Measurements from ENCODE around the gene ABL1.

Gene ABL1

GRCh38 chr9:130896233-130897014, 61.4 kb downstream of the ABL1 start, which contains the start of gene QRFP:
TSS of gene QRFP (minus strand) at chr9:130896812. CDS start at chr9:130893838, 2,974 bp downstream.
- Histone ChIP-seq H3K9ac (ENCODE audit: low read length) (no peak within 1 kb of the TSS), H3K4me3 (ENCODE audit: low read length) (no peak within 1 kb of the TSS), H3K4me1 (ENCODE audit: control insufficient read depth, low read depth, low read length) (no peaks in the 10 kb centered on the region), H3K36me3 (ENCODE audit: control insufficient read depth, low read depth, low read length) (no peaks in the 10 kb centered on the region), H3K27me3 (ENCODE audit: control insufficient read depth, insufficient read depth, low read length) (no peaks in the 10 kb centered on the region), H3K27ac (ENCODE audit: low read length) (no peak within 1 kb of the TSS), H3K9me3 (ENCODE audit: control insufficient read depth, low read depth, low read length) (no peaks in the 10 kb centered on the region)

DNA sequence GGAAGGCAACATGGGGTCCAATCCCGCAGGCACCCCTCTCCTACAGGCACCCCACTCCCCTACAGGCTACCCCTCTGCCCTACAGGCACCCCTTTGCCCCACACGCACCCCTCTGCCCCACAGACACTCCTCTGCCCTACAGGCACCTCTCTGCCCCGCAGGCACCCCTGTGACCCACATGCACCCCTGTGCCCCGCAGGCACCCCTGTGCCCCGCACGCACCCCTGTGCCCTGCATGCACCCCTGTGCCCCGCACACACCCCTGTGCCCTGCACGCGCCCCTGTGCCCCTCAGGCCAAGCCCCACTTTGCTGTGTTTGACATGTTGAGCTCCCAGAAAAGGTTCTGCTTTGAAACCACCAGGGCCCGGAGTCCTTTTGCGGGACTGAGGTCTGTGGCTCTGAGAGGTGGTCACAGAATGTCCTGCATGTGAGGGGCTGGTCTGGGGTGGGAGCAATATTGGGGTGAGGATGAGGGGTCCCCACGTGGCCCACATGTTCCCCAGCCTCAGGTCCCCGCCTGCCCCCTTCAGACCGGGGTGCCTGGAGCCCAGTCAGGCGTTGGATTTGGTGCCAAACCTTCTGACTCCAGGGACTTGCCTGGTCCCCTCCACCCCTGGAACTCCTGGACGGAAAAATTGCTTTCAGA, 62.2 kb downstream of the ABL1 start:
- H3K9ac ChIP-seq (ENCODE audit: low read length): no peak overlapping the region

DNA sequence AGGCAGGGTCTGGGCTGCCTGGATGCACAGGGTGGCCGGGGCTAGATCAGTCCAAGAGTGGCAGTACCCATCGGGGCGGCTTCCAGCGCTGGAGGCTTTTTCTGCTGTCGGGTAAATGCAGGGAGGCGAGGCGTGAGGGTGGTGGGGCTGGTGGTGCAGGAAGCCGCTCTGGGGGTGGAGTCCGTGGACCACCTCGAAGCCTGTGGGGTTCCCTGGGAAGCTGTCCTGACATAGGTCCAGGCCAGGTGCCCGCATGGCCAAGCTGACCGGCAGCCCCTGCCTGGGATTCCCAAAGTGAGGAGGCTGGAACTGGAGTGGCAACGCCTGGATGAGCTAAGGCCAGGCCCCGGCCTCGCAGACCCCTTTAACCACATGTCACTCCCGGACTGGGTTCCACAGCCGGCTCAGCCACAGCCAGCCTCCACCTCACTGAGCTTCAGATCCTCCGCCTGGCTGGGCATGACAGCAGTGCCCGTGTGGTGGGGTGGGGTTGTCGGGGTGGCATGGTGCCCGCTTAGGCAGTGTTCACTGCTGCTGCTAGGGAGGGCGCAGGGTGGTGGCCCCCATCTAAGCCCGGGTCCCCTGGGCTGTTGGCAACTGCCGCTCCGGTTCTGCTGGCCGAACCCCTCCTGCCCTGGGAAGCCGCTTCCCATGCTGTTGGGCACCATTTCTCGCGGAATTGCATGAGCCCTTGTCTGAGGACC, 62.9 kb downstream of the ABL1 start:
- Histone ChIP-seq H3K27ac (ENCODE audit: low read length) (no peak overlapping the region), H3K4me3 (ENCODE audit: low read length) (no peak overlapping the region), H3K36me3 (ENCODE audit: control insufficient read depth, low read depth, low read length) (no peaks in the 10 kb centered on the region), H3K27me3 (ENCODE audit: control insufficient read depth, insufficient read depth, low read length) (no peaks in the 10 kb centered on the region), H3K9me3 (ENCODE audit: control insufficient read depth, low read depth, low read length) (no peaks in the 10 kb centered on the region), H3K4me1 (ENCODE audit: control insufficient read depth, low read depth, low read length) (no peaks in the 10 kb centered on the region), H3K9ac (ENCODE audit: low read length) (no peak overlapping the region)

More for the DNA sequence above, 62.2 kb downstream of the ABL1 start:
- no peaks in the 10 kb centered on the region for H3K27me3 ChIP-seq (ENCODE audit: control insufficient read depth, insufficient read depth, low read length)
- no peak overlapping the region for H3K27ac ChIP-seq (ENCODE audit: low read length)
- H3K4me3 ChIP-seq (ENCODE audit: low read length): no peak overlapping the region
- no peaks in the 10 kb centered on the region for H3K4me1 ChIP-seq (ENCODE audit: control insufficient read depth, low read depth, low read length)
- no peaks in the 10 kb centered on the region for H3K9me3 ChIP-seq (ENCODE audit: control insufficient read depth, low read depth, low read length)
- H3K36me3 ChIP-seq (ENCODE audit: control insufficient read depth, low read depth, low read length): no peaks in the 10 kb centered on the region

- no peak overlapping the region for H3K4me3 ChIP-seq (ENCODE audit: low read length)
- H3K9me3 ChIP-seq (ENCODE audit: control insufficient read depth, low read depth, low read length): no peaks in the 10 kb centered on the region
- no peak overlapping the region for H3K27ac ChIP-seq (ENCODE audit: low read length)
- no peak overlapping the region for H3K9ac ChIP-seq (ENCODE audit: low read length)
- H3K36me3 ChIP-seq (ENCODE audit: control insufficient read depth, low read depth, low read length): no peaks in the 10 kb centered on the region
- no peaks in the 10 kb centered on the region for H3K4me1 ChIP-seq (ENCODE audit: control insufficient read depth, low read depth, low read length)
- no peaks in the 10 kb centered on the region for H3K27me3 ChIP-seq (ENCODE audit: control insufficient read depth, insufficient read depth, low read length)
Observed at GRCh38 chr9:130898552-130898852, 63.4 kb downstream of the ABL1 start.

GRCh38 chr9:130899051-130899748, 64.1 kb downstream of the ABL1 start:
- Histone ChIP-seq H3K4me1 (ENCODE audit: control insufficient read depth, low read depth, low read length) (no peaks in the 10 kb centered on the region), H3K4me3 (ENCODE audit: low read length) (no peak overlapping the region), H3K27ac (ENCODE audit: low read length) (no peak overlapping the region), H3K27me3 (ENCODE audit: control insufficient read depth, insufficient read depth, low read length) (no peaks in the 10 kb centered on the region), H3K36me3 (ENCODE audit: control insufficient read depth, low read depth, low read length) (no peaks in the 10 kb centered on the region), H3K9ac (ENCODE audit: low read length) (no peak overlapping the region), H3K9me3 (ENCODE audit: control insufficient read depth, low read depth, low read length) (no peaks in the 10 kb centered on the region)

DNA sequence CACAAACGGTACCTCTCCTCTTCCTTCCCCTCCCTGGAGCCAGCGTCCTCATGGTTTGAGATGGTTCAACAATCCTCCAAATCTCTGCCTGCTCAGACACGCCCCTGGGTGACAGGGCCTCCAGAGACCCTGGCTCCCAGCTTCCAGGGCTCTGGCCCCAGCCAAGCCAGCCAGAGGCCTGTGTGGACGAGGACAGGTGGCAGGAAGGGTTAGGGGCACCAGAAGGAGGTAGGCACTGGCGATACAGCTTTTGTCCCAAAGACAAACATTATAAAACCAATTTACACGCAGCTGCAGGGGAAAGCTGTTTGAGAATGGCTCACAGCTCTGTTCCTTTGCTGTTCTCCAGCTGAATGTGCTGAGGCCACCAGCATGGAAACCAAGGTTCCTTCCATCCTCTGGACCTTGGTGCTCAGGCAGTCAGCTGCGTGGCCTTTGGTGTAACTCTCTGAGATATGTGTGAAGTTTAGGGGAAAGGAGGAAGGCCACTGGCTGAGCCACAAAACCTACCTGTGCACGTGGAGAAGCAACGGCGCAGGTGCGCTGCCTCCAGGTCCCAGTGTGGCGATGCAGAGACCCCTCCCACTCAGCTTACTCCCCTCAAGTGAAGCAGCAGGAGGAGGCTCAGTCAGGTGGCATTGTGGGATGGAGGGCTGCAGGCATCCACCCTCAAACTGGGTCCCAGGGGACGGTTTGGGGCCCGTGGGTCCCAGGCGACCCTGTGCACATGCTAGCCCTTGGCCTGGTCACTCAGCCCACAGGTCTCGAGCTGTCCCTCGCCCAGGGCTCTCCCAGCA, 65.8 kb downstream of the ABL1 start:
- no peak overlapping the region for H3K9ac ChIP-seq (ENCODE audit: low read length)
- no peak overlapping the region for H3K27ac ChIP-seq (ENCODE audit: low read length)
- H3K9me3 ChIP-seq (ENCODE audit: control insufficient read depth, low read depth, low read length): no peaks in the 10 kb centered on the region
- no peak overlapping the region for H3K4me3 ChIP-seq (ENCODE audit: low read length)
- no peaks in the 10 kb centered on the region for H3K4me1 ChIP-seq (ENCODE audit: control insufficient read depth, low read depth, low read length)
- H3K27me3 ChIP-seq (ENCODE audit: control insufficient read depth, insufficient read depth, low read length): no peaks in the 10 kb centered on the region
- no peaks in the 10 kb centered on the region for H3K36me3 ChIP-seq (ENCODE audit: control insufficient read depth, low read depth, low read length)

- Histone ChIP-seq H3K27me3 (ENCODE audit: control insufficient read depth, insufficient read depth, low read length) (no peaks in the 10 kb centered on the region), H3K9me3 (ENCODE audit: control insufficient read depth, low read depth, low read length) (no peaks in the 10 kb centered on the region), H3K27ac (ENCODE audit: low read length) (no peak overlapping the region), H3K4me1 (ENCODE audit: control insufficient read depth, low read depth, low read length) (no peaks in the 10 kb centered on the region), H3K4me3 (ENCODE audit: low read length) (no peak overlapping the region), H3K36me3 (ENCODE audit: control insufficient read depth, low read depth, low read length) (no peaks in the 10 kb centered on the region), H3K9ac (ENCODE audit: low read length) (no peak overlapping the region)
Observed at GRCh38 chr9:130901498-130902203, 66.6 kb downstream of the ABL1 start.

DNA sequence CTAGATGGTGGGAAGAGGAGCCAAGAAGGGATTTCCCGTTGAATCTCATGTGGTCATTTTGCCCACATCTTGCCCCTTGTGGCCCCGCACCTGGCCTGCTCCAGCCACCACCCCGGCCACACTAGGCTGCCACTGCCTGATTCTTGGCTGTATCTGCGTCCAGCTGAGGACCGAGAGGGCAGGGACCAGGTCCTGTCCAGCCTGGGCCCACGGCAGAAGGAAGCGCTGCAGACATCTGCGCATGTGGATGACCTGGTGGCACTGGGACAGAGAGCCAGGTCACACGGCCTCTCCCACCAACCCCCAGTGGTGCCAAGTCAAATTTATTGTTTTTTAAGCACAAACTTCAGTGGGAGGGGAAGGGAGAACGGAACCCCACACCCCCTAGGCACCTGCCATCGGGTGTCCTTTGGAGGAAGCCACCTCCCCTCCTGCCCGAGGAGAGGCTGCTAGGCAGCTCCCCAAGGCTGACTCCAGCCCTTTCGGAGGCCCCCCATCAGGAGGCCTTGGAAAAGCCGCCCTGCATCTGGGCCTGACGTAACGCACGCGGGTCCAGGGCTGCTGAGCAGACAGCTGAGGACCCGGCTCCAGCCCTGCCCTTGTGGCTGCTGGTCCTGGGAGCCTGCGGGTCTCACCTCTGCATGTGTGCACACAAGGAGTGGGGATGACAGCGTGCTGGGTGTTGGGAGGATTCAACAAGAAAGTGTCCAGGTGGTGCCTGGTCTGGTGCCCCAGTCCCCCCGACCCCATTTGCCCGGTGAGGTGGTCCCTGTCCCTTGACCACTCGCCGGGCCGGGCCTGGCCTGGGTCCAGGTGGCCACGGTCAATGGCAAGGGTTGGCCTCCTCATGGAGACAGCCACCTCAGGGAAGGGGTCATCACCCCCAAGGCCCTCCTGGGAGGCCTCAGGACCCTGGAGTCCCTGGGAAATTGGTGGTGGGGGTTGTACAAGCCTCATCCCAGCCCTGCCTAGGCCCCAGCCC, 67.4 kb downstream of the ABL1 start:
- Histone ChIP-seq H3K9me3 (ENCODE audit: control insufficient read depth, low read depth, low read length) (no peaks in the 10 kb centered on the region), H3K4me3 (ENCODE audit: low read length) (no peak overlapping the region), H3K9ac (ENCODE audit: low read length) (no peak overlapping the region), H3K27ac (ENCODE audit: low read length) (no peak overlapping the region), H3K4me1 (ENCODE audit: control insufficient read depth, low read depth, low read length) (no peaks in the 10 kb centered on the region), H3K27me3 (ENCODE audit: control insufficient read depth, insufficient read depth, low read length) (no peaks in the 10 kb centered on the region), H3K36me3 (ENCODE audit: control insufficient read depth, low read depth, low read length) (no peaks in the 10 kb centered on the region)

- Histone ChIP-seq H3K36me3 (ENCODE audit: control insufficient read depth, low read depth, low read length) (no peaks in the 10 kb centered on the region), H3K4me3 (ENCODE audit: low read length) (no peak overlapping the region), H3K9me3 (ENCODE audit: control insufficient read depth, low read depth, low read length) (no peaks in the 10 kb centered on the region), H3K4me1 (ENCODE audit: control insufficient read depth, low read depth, low read length) (no peaks in the 10 kb centered on the region), H3K9ac (ENCODE audit: low read length) (no peak overlapping the region), H3K27ac (ENCODE audit: low read length) (no peak overlapping the region), H3K27me3 (ENCODE audit: control insufficient read depth, insufficient read depth, low read length) (no peaks in the 10 kb centered on the region)
Observed at GRCh38 chr9:130903194-130904069, 68.4 kb downstream of the ABL1 start.

Measured in iPS-18a (cell line).